HG03066 (cell line): Measurements from ENCODE around the gene TAS2R1.
"Not testable (repeated sequence)": the region's sequence is repeated elsewhere in the genome, so short reads cannot be mapped to it uniquely, and the experiment has no call there.

ENCODE experiments used
- ATAC-seq: cut with Tn5 transposase; IDR thresholded peaks from one replicate; pipeline ENCODE4 v1.9.1; 2021; ENCODE audit warnings: low read depth; ENCODE audit not compliant: unreplicated experiment

The TAS2R1 gene

GRCh38 chr5:9623661-9624060, 6.5 kb downstream of the TAS2R1 start:
- no peak for ATAC-seq

- peak; percentile 58 for ATAC-seq
Observed at GRCh38 chr5:9622971-9623421, 7.2 kb downstream of the TAS2R1 start.

- no peak for ATAC-seq
Observed at GRCh38 chr5:9621379-9621903, 8.7 kb downstream of the TAS2R1 start.

- ATAC-seq: no peak
Observed at GRCh38 chr5:9619331-9620092, 10.6 kb downstream of the TAS2R1 start.

- no peak for ATAC-seq
Observed at GRCh38 chr5:9617739-9618504, 12.2 kb downstream of the TAS2R1 start.

- no peak for ATAC-seq
Observed at GRCh38 chr5:9617221-9617620, 12.9 kb downstream of the TAS2R1 start.

- ATAC-seq: no peak
Observed at GRCh38 chr5:9615331-9615730, 14.8 kb downstream of the TAS2R1 start.

- no peak for ATAC-seq
Observed at GRCh38 chr5:9613360-9613759, 16.8 kb downstream of the TAS2R1 start.

- no peak for ATAC-seq
Observed at GRCh38 chr5:9610969-9611368, 19.2 kb downstream of the TAS2R1 start.

GRCh38 chr5:9610364-9610763, 19.8 kb downstream of the TAS2R1 start:
- no peak for ATAC-seq

GRCh38 chr5:9608093-9608492, 22.1 kb downstream of the TAS2R1 start:
- no peak for ATAC-seq

- ATAC-seq: no peak
Observed at GRCh38 chr5:9605041-9605838, 24.9 kb downstream of the TAS2R1 start.

- no peak for ATAC-seq
Observed at GRCh38 chr5:9604416-9604815, 25.7 kb downstream of the TAS2R1 start.

- ATAC-seq: no peak
Observed at GRCh38 chr5:9601055-9601739, 29.0 kb downstream of the TAS2R1 start.

- ATAC-seq: no peak
Observed at GRCh38 chr5:9599391-9599790, 30.8 kb downstream of the TAS2R1 start.

- not testable (repeated sequence) for ATAC-seq
Observed at GRCh38 chr5:9598329-9598728, 31.8 kb downstream of the TAS2R1 start.

- not testable (repeated sequence) for ATAC-seq
Observed at GRCh38 chr5:9597322-9597721, 32.8 kb downstream of the TAS2R1 start.

GRCh38 chr5:9596824-9597223, 33.3 kb downstream of the TAS2R1 start:
- no peak for ATAC-seq

GRCh38 chr5:9596171-9596780, 33.9 kb downstream of the TAS2R1 start:
- no peak for ATAC-seq

GRCh38 chr5:9594913-9595312, 35.2 kb downstream of the TAS2R1 start:
- no peak for ATAC-seq
